ENCODE results near the gene FCGR3B.
"Not testable (repeated sequence)": the region's sequence is repeated elsewhere in the genome, so short reads cannot be mapped to it uniquely, and the experiment has no call there.

DNA sequence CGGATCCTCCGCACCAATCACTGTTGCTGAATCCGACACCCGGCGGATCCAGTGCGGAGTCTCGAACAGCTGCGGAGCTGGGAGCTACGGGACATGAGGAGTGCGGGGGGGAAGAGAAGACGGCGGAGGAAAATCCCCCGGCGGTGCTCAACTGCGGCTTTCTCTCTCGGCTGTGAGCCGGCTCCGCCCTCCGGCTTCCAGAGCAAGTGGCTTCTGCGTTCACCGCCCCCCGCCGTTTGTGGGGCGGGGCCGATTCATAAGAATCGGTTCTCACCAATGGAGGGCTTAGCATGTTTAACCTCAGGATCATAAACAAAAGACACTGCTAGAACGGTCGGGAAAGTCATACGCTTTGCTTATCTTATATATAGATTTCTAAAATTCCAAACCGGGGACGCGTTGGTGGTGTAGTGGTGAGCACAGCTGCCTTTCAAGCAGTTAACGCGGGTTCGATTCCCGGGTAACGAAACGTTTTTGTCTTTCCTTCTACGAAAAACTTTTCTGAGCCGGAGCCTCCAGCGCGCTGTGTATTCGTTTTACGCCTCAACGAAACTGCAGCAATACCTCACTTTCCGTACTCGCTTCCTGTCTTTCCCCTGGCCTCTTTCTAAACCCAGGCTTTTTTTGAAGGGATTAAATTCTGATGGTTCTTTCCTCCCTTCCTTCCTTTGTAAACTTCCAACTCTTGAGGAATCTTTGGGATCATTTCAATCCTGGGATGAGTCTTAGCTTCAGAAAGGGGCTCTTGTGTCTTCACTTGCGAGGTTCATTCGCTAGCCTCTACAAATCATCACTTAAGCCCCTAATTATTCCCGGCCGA is 18.4 kb downstream of the FCGR3B start:
- not testable (repeated sequence) for TF ChIP-seq BHLHE40 (IDR thresholded peaks at IDR 0.05; ENCODE audit: borderline replicate concordance); CTBP1 (IDR thresholded peaks at IDR 0.05; ENCODE audit: borderline replicate concordance); FOXM1 (IDR thresholded peaks at IDR 0.05; ENCODE audit: borderline replicate concordance); ARNT (IDR thresholded peaks at IDR 0.05); NFRKB (IDR thresholded peaks at IDR 0.05); TARDBP (IDR thresholded peaks at IDR 0.05); HDGF (IDR thresholded peaks at IDR 0.05; ENCODE audit: borderline replicate concordance); ELF4 (IDR thresholded peaks at IDR 0.05); SP1 (IDR thresholded peaks at IDR 0.05); L3MBTL2 (conservative IDR thresholded peaks at IDR 0.05)
- TF ChIP-seq, protein P1, sequence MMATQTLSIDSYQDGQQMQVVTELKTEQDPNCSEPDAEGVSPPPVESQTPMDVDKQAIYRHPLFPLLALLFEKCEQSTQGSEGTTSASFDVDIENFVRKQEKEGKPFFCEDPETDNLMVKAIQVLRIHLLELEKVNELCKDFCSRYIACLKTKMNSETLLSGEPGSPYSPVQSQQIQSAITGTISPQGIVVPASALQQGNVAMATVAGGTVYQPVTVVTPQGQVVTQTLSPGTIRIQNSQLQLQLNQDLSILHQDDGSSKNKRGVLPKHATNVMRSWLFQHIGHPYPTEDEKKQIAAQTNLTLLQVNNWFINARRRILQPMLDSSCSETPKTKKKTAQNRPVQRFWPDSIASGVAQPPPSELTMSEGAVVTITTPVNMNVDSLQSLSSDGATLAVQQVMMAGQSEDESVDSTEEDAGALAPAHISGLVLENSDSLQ (IDR thresholded peaks at IDR 0.05): not testable (repeated sequence)
